Measurements from ENCODE around the gene ASH1L. TPM values are rescaled to one million over a fixed set of nuclear protein-coding genes. Genes with fewer than 3 reads are reported as not detected.

ASH1L gene
- total and polyA plus RNA-seq, 8 donors = 42.3 to 55.4 (median 49.9) TPM

DNA sequence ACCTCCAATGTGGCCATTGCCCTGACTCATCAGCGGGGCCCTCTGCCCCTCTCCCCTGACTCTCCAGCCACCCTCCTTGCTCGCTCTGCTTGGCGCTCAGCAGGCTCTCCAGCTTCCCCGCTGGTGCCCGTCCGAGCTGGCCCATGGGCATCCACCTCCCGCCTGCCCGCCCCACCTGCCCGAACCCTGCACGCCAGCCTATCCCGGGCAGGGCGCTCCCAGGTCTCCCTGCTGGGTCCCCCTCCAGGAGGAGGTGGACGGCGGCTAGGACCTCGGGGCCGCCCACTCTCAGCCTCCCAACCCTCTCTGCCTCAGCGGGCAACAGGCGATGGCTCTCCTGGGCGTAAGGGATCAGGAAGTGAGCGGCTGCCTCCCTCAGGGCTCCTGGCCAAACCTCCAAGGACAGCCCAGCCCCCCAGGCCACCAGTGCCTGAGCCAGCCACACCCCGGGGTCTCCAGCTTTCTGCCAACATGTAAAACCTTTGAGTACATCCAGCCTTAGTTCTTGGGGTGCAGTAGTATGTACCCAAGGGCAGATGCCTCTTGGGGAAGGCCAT, 274.5 kb downstream of the ASH1L start:
- TF ChIP-seq, protein P1, sequence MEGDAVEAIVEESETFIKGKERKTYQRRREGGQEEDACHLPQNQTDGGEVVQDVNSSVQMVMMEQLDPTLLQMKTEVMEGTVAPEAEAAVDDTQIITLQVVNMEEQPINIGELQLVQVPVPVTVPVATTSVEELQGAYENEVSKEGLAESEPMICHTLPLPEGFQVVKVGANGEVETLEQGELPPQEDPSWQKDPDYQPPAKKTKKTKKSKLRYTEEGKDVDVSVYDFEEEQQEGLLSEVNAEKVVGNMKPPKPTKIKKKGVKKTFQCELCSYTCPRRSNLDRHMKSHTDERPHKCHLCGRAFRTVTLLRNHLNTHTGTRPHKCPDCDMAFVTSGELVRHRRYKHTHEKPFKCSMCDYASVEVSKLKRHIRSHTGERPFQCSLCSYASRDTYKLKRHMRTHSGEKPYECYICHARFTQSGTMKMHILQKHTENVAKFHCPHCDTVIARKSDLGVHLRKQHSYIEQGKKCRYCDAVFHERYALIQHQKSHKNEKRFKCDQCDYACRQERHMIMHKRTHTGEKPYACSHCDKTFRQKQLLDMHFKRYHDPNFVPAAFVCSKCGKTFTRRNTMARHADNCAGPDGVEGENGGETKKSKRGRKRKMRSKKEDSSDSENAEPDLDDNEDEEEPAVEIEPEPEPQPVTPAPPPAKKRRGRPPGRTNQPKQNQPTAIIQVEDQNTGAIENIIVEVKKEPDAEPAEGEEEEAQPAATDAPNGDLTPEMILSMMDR (IDR thresholded peaks at IDR 0.05) = no peak
- ATAC-seq (no peak), DNase-seq (no peak)
- H3K4me1 ChIP-seq = no peaks in the 10 kb centered on the region
- H3K9me3 ChIP-seq = no peaks in the 10 kb centered on the region
- intact Hi-C loops (cut with DNase I) = no loop called here
- no peak overlapping the region for H3K4me3 ChIP-seq
- H3K27ac ChIP-seq = no peak overlapping the region
- H3K36me3 ChIP-seq = no peaks in the 10 kb centered on the region
- peaks cover 0 to 6% of the 10 kb centered on the region in 2 donors for H3K27me3 ChIP-seq

DNA sequence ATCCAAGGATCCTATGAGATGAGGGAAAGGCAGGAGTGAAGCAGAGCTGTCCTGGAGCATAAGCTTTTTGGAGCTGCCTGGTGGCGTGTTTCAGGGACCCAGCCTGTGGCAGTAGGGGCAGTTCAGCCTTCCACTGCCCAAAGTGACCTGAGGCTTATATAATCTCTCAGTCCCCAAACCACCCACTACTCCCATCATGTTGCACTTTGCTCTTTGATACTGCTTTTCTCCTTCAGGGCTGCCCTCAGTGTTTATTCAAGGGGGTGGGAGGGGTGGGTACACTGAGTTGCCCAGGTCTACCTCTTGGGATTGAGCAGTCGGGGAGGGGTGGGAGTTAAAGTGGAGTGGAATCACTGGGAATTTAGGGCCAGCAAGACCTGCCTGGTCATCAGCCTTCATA, 276.1 kb downstream of the ASH1L start:
- Histone ChIP-seq H3K36me3 (no peaks in the 10 kb centered on the region), H3K27ac (no peak overlapping the region), H3K9me3 (no peaks in the 10 kb centered on the region), H3K27me3 (no peaks in the 10 kb centered on the region), H3K4me3 (no peak overlapping the region), H3K4me1 (no peaks in the 10 kb centered on the region)
- DNase-seq (no peak), ATAC-seq (no peak)
- TF ChIP-seq, protein P1 (IDR thresholded peaks at IDR 0.05) = no peak
- intact Hi-C loops (cut with DNase I) = no loop called here

DNA sequence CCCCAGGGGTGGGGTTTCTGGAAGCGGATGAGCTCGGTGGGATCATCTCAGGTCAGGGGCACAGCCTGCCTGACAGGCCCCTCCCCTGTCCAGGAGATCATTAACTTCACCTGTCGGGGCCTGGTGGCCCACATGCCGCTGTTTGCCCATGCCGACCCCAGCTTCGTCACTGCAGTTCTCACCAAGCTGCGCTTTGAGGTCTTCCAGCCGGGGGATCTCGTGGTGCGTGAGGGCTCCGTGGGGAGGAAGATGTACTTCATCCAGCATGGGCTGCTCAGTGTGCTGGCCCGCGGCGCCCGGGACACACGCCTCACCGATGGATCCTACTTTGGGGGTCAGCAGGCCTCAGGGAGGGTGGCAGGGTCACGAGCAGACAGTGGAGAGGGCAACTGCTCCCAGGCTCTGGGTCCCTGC, 277.0 kb downstream of the ASH1L start:
- Histone ChIP-seq H3K9me3 (no peaks in the 10 kb centered on the region), H3K4me3 (no peak overlapping the region), H3K4me1 (no peaks in the 10 kb centered on the region), H3K27me3 (no peaks in the 10 kb centered on the region), H3K27ac (no peak overlapping the region), H3K36me3 (no peaks in the 10 kb centered on the region)
- TF ChIP-seq, protein P1 (IDR thresholded peaks at IDR 0.05) = no peak
- DNase-seq (no peak), ATAC-seq (no peak)
- intact Hi-C loops (cut with DNase I) = no loop called here

Small RNAs within 50 kb of the gene (microRNA-seq; reads per million reads assigned to microRNA genes)
- gene MIR555 = 0 reads per million in 2 donors

Other genes starting within 250 kb of the ASH1L start
- 10 to 100 TPM; 36.2 to 42.8 TPM for gene RUSC1, start 241.9 kb downstream of the ASH1L start, total RNA-seq
- 10 to 100 TPM; 32.7 to 43.3 (median 36.7) TPM for gene RUSC1, start 241.9 kb downstream of the ASH1L start, polyA plus RNA-seq (ENCODE audit: insufficient read length in 6 of 6)
- 10 to 100 TPM; 27.2 to 44.4 TPM for gene MSTO1, start 47.4 kb upstream of the ASH1L start, total RNA-seq
- 10 to 100 TPM; 64.3 to 86.6 (median 69.6) TPM for gene MSTO1, start 47.4 kb upstream of the ASH1L start, polyA plus RNA-seq (ENCODE audit: insufficient read length in 6 of 6)
- 10 to 100 TPM; 43.7 to 65.1 TPM for gene YY1AP1, start 126.0 kb upstream of the ASH1L start, total RNA-seq
- 10 to 100 TPM; 77.6 to 89.8 (median 81.3) TPM for gene YY1AP1, start 126.0 kb upstream of the ASH1L start, polyA plus RNA-seq (ENCODE audit: insufficient read length in 6 of 6)
- 100 to 1,000 TPM in 1 of 2 donors, 10 to 100 TPM in 1; 71.7 to 102 TPM for gene DAP3, start 126.3 kb upstream of the ASH1L start, total RNA-seq
- gene DAP3, start 126.3 kb upstream of the ASH1L start, polyA plus RNA-seq (ENCODE audit: insufficient read length in 6 of 6) = 100 to 1,000 TPM; 118 to 141 (median 126) TPM